PFSK-1 (cell line): ENCODE results near the gene HLCS.

Source experiments
- POLR2AphosphoS5 ChIP-seq: IDR thresholded peaks from 2 replicates; pipeline ENCODE4 v1.6.1; 2012; ENCODE audit warnings: low read depth, mild to moderate bottlenecking, control low read depth, low read length, moderate library complexity
- TAF1 ChIP-seq: IDR thresholded peaks from 2 replicates; pipeline ENCODE4 v1.6.1; 2012; ENCODE audit warnings: low read length, control low read depth, borderline replicate concordance; ENCODE audit not compliant: insufficient read depth

DNA sequence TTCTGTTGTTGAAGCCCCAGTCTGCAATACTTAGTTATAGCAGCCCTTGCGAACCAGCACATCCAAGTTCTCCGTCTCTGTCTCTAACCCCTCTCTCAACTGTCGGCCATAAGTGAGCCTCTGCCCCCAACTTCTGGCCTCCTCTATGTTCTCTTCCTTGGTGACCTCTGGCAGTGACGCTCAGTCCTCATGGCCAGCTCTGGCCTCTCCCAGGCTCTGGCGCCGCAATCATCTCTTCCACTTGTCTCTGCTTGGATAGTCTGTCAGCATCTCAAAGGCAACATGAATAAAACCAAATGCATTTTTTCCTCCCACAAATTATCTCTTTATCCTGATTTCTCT is 8.4 kb upstream of the HLCS start:
- TF ChIP-seq TAF1 (no peak), POLR2AphosphoS5 (no peak)
